ENCODE data around the gene CPEB4.
A peak's percentile ranks its signal among the peaks of the same experiment; 100 is the strongest.

Gene CPEB4

DNA sequence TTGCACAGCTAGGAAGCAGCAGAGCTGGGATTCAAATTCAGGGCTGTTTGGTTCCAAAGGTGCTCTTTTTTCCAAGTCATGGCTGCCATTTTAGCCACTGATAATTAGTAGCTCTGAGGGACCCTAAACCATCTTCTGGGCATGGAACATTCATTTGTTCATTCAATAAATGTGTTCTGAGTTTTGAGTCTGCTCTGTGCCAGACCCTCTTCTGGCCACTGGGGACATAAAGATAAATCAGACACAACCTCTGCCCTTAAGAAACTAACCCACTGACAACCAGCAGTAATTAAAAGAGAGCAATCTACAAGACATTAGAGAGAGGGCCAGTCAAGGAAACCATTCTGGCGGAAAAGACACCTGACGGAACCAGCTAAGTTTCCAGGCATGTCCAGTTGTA, 2.0 kb upstream of the CPEB4 start:
- Histone ChIP-seq H3K4me3 (replicated peaks; ENCODE audit: insufficient read depth, low read length) (no peak overlapping the region), H3K27ac (replicated peaks) (peak overlapping the region; percentile 33), H3K27me3 (ENCODE audit: insufficient read depth, poor library complexity, severe bottlenecking) (no peaks in the 10 kb centered on the region)
- no peak for DNase-seq (ENCODE audit: low read depth in 1 of 2, low spot score in 1 of 2)
- TF ChIP-seq SPI1 (IDR thresholded peaks at IDR 0.05; ENCODE audit: borderline replicate concordance, low read depth) (no peak), POLR2AphosphoS5 (IDR thresholded peaks at IDR 0.05; ENCODE audit: low read depth) (no peak), GABPA (IDR thresholded peaks at IDR 0.05; ENCODE audit: low read depth) (no peak)
- TF ChIP-seq, protein P1, sequence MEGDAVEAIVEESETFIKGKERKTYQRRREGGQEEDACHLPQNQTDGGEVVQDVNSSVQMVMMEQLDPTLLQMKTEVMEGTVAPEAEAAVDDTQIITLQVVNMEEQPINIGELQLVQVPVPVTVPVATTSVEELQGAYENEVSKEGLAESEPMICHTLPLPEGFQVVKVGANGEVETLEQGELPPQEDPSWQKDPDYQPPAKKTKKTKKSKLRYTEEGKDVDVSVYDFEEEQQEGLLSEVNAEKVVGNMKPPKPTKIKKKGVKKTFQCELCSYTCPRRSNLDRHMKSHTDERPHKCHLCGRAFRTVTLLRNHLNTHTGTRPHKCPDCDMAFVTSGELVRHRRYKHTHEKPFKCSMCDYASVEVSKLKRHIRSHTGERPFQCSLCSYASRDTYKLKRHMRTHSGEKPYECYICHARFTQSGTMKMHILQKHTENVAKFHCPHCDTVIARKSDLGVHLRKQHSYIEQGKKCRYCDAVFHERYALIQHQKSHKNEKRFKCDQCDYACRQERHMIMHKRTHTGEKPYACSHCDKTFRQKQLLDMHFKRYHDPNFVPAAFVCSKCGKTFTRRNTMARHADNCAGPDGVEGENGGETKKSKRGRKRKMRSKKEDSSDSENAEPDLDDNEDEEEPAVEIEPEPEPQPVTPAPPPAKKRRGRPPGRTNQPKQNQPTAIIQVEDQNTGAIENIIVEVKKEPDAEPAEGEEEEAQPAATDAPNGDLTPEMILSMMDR (IDR thresholded peaks at IDR 0.05; ENCODE audit: insufficient read depth, low read length): no peak
- TF ChIP-seq, protein P2, sequence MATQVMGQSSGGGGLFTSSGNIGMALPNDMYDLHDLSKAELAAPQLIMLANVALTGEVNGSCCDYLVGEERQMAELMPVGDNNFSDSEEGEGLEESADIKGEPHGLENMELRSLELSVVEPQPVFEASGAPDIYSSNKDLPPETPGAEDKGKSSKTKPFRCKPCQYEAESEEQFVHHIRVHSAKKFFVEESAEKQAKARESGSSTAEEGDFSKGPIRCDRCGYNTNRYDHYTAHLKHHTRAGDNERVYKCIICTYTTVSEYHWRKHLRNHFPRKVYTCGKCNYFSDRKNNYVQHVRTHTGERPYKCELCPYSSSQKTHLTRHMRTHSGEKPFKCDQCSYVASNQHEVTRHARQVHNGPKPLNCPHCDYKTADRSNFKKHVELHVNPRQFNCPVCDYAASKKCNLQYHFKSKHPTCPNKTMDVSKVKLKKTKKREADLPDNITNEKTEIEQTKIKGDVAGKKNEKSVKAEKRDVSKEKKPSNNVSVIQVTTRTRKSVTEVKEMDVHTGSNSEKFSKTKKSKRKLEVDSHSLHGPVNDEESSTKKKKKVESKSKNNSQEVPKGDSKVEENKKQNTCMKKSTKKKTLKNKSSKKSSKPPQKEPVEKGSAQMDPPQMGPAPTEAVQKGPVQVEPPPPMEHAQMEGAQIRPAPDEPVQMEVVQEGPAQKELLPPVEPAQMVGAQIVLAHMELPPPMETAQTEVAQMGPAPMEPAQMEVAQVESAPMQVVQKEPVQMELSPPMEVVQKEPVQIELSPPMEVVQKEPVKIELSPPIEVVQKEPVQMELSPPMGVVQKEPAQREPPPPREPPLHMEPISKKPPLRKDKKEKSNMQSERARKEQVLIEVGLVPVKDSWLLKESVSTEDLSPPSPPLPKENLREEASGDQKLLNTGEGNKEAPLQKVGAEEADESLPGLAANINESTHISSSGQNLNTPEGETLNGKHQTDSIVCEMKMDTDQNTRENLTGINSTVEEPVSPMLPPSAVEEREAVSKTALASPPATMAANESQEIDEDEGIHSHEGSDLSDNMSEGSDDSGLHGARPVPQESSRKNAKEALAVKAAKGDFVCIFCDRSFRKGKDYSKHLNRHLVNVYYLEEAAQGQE (IDR thresholded peaks at IDR 0.05; ENCODE audit: insufficient replicate concordance, low read depth): no peak

- DNase-seq (ENCODE audit: low read depth in 1 of 2, low spot score in 1 of 2): no peak
- no peaks in the 10 kb centered on the region for H3K27me3 ChIP-seq (ENCODE audit: insufficient read depth, poor library complexity, severe bottlenecking)
- peak overlapping the region; percentile 60 for H3K27ac ChIP-seq (replicated peaks)
- TF ChIP-seq, protein P2 (IDR thresholded peaks at IDR 0.05; ENCODE audit: insufficient replicate concordance, low read depth): no peak
- no peak for TF ChIP-seq SPI1 (IDR thresholded peaks at IDR 0.05; ENCODE audit: borderline replicate concordance, low read depth)
- no peak for TF ChIP-seq GABPA (IDR thresholded peaks at IDR 0.05; ENCODE audit: low read depth)
- TF ChIP-seq, protein P1 (IDR thresholded peaks at IDR 0.05; ENCODE audit: insufficient read depth, low read length): no peak
- TF ChIP-seq POLR2AphosphoS5 (IDR thresholded peaks at IDR 0.05; ENCODE audit: low read depth): no peak
- peak overlapping the region; percentile 73 for H3K4me3 ChIP-seq (replicated peaks; ENCODE audit: insufficient read depth, low read length)
Observed at GRCh38 chr5:173888473-173889131, 453 bp downstream of the CPEB4 start.

GRCh38 chr5:173890195-173890991, 2.2 kb downstream of the CPEB4 start:
- Histone ChIP-seq H3K4me3 (replicated peaks; ENCODE audit: insufficient read depth, low read length) (peak overlapping the region; percentile 5; the same call in 1 of the 2 replicates), H3K27me3 (ENCODE audit: insufficient read depth, poor library complexity, severe bottlenecking) (no peaks in the 10 kb centered on the region), H3K27ac (replicated peaks) (no peak overlapping the region)
- no peak for DNase-seq (ENCODE audit: low read depth in 1 of 2, low spot score in 1 of 2)
- no peak for TF ChIP-seq SPI1 (IDR thresholded peaks at IDR 0.05; ENCODE audit: borderline replicate concordance, low read depth)
- TF ChIP-seq GABPA (IDR thresholded peaks at IDR 0.05; ENCODE audit: low read depth): no peak
- no peak for TF ChIP-seq POLR2AphosphoS5 (IDR thresholded peaks at IDR 0.05; ENCODE audit: low read depth)
- TF ChIP-seq, protein P1 (IDR thresholded peaks at IDR 0.05; ENCODE audit: insufficient read depth, low read length): no peak
- TF ChIP-seq, protein P2 (IDR thresholded peaks at IDR 0.05; ENCODE audit: insufficient replicate concordance, low read depth): no peak

Measured in HL-60 (cell line).